Stimulated activated memory B cell treated with anti-CD40 and anti-IgM and Interleukin-4, amounts not matched to agents 10 μg/mL and 1 μg/mL and 100 μg/mL, for 72 hours (primary cell): ENCODE results near the gene AGAP5.
A peak's percentile ranks its signal among the peaks of the same experiment; 100 is the strongest.
"Not testable (repeated sequence)": the region's sequence is repeated elsewhere in the genome, so short reads cannot be mapped to it uniquely, and the experiment has no call there.

Source experiments
- ATAC-seq: fragments of 150-1000 bp; cut with Tn5 transposase; 2 replicates; pipeline ENCODE4 v1.10.0; 2021
- H3K27ac Mint-ChIP-seq: one replicate; pipeline ENCODE4 v1.8.0; 2022; ENCODE audit warnings: mild to moderate bottlenecking, mixed read lengths
- H3K27me3 Mint-ChIP-seq: one replicate; pipeline ENCODE4 v1.8.0; 2022; ENCODE audit warnings: mixed read lengths
- H3K36me3 Mint-ChIP-seq: one replicate; pipeline ENCODE4 v1.8.0; 2022; ENCODE audit warnings: mixed read lengths
- H3K4me1 Mint-ChIP-seq: one replicate; pipeline ENCODE4 v1.8.0; 2022; ENCODE audit warnings: mixed read lengths
- H3K4me3 Mint-ChIP-seq: one replicate; pipeline ENCODE4 v1.8.0; 2022; ENCODE audit warnings: mild to moderate bottlenecking, moderate library complexity, mixed read lengths
- H3K9me3 Mint-ChIP-seq: one replicate; pipeline ENCODE4 v1.8.0; 2022; ENCODE audit warnings: mixed read lengths

Gene AGAP5

GRCh38 chr10:73690755-73691154, 7.2 kb downstream of the AGAP5 start:
- not testable (repeated sequence) for ATAC-seq, H3K27me3 Mint-ChIP-seq, H3K4me3 Mint-ChIP-seq, H3K9me3 Mint-ChIP-seq, H3K4me1 Mint-ChIP-seq, H3K27ac Mint-ChIP-seq
- peaks cover 18% of the 10 kb centered on the region for H3K36me3 Mint-ChIP-seq

DNA sequence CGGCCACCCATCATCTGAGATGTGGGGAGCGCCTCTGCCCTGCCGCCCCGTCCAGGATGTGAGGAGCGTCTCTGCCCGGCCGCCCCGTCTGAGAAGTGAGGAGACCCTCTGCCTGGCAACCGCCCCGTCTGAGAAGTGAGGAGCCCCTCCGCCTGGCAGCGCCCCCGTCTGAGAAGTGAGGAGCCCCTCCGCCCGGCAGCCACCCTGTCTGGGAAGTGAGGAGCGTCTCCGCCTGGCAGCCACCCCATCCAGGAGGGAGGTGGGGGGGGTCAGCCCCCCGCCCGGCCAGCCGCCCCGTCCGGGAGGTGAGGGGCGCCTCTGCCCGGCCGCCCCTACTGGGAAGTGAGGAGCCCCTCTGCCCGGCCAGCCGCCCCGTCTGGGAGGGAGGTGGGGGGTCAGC, 8.3 kb downstream of the AGAP5 start:
- not testable (repeated sequence) for H3K9me3 Mint-ChIP-seq, H3K4me1 Mint-ChIP-seq, ATAC-seq, H3K27me3 Mint-ChIP-seq, H3K4me3 Mint-ChIP-seq, H3K27ac Mint-ChIP-seq
- H3K36me3 Mint-ChIP-seq, result peaks cover 20% of the 10 kb centered on the region

DNA sequence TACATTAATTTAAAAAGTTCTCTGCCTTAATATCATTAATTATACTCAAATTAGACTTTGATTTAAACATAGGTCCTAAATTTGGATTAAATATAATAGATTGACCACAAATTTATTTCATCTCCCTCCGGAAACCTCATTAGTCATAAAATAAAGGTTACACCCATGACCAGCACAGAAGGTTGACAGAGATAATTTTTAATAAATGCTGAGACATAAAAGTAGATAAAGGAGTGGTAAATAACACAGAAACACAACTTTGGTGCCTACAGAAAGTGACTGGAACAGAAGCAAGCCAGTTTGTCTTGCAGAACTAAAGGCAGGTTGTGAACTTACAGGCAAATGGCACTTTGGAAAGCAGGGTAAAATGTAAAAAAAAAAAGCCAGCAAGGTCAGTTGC, 10.3 kb downstream of the AGAP5 start:
- H3K27me3 Mint-ChIP-seq, H3K4me3 Mint-ChIP-seq, H3K9me3 Mint-ChIP-seq: not testable (repeated sequence)

GRCh38 chr10:73674546-73674945, 23.4 kb downstream of the AGAP5 start:
- not testable (repeated sequence) for H3K27ac Mint-ChIP-seq, H3K36me3 Mint-ChIP-seq, H3K4me1 Mint-ChIP-seq, H3K4me3 Mint-ChIP-seq, H3K9me3 Mint-ChIP-seq, ATAC-seq, H3K27me3 Mint-ChIP-seq

More for the DNA sequence above, 10.3 kb downstream of the AGAP5 start:
- ATAC-seq, H3K27ac Mint-ChIP-seq, H3K4me1 Mint-ChIP-seq: not testable (repeated sequence)
- H3K36me3 Mint-ChIP-seq, result peaks cover 20% of the 10 kb centered on the region

GRCh38 chr10:73668378-73668777, 29.5 kb downstream of the AGAP5 start:
- H3K27ac Mint-ChIP-seq, H3K9me3 Mint-ChIP-seq, H3K4me1 Mint-ChIP-seq, H3K27me3 Mint-ChIP-seq, H3K36me3 Mint-ChIP-seq, ATAC-seq, H3K4me3 Mint-ChIP-seq: not testable (repeated sequence)

DNA sequence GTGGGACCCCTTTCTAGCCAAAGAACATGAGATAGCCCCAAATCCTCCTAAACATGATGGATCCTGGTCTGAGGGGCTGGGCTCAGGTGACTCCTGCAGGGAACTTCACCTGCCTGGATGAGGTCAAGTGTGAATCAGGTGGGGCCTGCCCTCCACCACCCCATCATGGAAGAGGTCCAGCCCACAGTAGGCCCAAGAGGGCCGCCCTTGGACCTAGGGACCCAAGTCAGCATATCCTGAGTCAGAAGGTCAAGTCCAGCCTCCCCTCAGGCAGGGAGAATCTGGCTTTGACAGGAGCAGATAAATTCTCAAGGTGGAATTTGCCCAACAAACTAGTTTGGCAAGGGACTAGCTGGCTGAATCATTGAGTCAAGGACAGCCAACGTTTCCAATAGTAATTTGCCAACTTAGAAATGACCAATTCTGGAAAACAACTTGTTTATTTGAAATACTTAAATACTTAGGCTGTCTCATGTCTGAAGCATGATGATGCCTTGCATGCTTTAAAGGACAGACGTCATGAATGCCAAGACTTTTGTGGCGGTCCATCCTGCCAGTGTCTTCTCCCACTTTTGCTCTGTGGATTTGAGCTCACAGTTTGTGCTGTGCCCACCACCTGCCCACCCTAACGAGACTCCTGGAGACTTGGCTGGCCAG, 31.6 kb downstream of the AGAP5 start:
- not testable (repeated sequence) for H3K27ac Mint-ChIP-seq, ATAC-seq, H3K4me3 Mint-ChIP-seq, H3K27me3 Mint-ChIP-seq, H3K9me3 Mint-ChIP-seq, H3K36me3 Mint-ChIP-seq, H3K4me1 Mint-ChIP-seq

DNA sequence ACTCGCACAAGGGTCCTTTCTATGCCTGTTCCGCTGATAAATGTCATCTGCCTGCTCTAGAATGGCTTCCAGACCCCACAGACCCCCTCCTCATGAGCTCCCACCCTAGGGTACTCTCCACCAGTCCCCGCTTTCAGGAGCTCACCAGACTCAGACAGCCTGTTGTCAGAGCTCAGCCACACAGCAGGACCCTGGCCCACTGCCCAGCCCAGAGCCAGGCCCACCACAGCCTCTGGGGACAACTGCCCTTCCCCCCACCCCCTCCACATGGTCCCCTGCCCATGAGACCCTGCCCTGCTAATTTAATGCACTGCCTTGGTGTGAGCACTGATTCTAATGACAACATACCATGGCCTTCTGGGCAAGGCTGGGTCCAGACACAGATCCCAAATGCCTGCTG, 32.3 kb downstream of the AGAP5 start:
- not testable (repeated sequence) for H3K4me3 Mint-ChIP-seq, H3K27me3 Mint-ChIP-seq, H3K27ac Mint-ChIP-seq, H3K4me1 Mint-ChIP-seq, H3K36me3 Mint-ChIP-seq, H3K9me3 Mint-ChIP-seq, ATAC-seq

DNA sequence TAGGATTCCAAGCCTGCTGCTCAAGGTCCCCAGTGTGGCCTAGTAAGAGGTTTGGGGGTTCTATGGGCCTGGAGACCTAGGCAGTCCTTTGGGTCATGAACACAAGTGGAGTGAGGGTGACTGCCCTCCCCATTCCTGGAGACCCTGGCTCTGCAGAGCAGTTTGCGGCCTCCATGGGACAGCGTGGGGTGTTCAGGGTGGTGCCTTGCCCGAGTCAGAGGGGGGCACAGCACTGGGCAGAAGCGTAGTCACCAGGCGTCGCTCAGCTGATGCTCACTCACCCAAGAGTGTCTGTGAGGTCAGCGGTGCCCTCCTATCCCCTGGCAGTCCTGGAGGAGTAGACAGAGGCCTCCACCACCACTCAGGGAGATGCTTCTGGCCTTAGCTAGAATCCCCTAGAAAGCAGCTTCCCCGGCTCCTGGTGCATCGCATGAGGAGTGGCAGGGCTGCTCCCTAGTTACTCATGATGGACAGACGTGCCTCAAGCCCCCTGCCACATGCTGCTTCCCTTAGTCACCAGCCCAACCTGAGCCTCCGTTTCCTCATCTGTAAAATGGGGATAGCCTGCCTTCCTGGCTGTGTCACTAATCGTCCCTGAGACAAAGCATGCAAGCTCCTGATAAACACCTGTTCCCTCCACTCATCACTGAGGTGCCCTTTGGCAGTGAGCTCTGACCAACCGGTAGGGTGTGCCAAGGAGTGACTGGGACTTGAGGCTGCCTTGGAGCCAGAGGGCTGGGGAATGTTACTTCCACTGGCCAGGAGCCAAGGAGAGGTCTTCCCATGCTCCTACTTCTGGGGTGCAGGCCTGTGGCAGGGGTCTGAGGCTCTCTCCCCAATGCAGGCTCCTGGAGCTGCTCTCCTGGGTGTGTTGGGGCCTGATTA, 33.5 kb downstream of the AGAP5 start:
- H3K27me3 Mint-ChIP-seq, H3K4me1 Mint-ChIP-seq, H3K4me3 Mint-ChIP-seq, H3K9me3 Mint-ChIP-seq, H3K27ac Mint-ChIP-seq, H3K36me3 Mint-ChIP-seq, ATAC-seq: not testable (repeated sequence)

DNA sequence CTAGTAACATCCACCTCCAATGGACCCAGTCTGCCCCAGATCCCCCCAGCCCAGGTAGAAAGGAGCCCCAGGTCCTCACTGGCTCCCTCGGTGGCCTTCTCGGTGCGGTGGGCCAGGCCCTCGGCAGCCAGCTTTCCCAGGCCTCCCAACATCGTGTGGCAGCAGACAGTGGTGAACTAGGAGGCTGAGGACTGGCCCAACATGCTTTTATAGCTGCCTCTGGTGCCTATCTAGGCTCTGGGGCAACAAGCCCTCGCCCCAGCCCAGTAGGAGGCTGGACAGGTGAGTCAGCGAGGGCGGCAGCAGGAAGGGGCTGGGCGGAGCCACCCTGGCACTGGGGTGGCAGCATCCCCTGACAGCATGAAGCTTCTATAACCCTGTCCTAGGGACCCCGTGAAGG, 34.3 kb downstream of the AGAP5 start:
- H3K4me1 Mint-ChIP-seq, H3K27me3 Mint-ChIP-seq, H3K9me3 Mint-ChIP-seq, H3K36me3 Mint-ChIP-seq, H3K27ac Mint-ChIP-seq, ATAC-seq, H3K4me3 Mint-ChIP-seq: not testable (repeated sequence)

- H3K27ac Mint-ChIP-seq, H3K36me3 Mint-ChIP-seq, H3K4me3 Mint-ChIP-seq, H3K9me3 Mint-ChIP-seq, H3K4me1 Mint-ChIP-seq, H3K27me3 Mint-ChIP-seq, ATAC-seq: not testable (repeated sequence)
Observed at GRCh38 chr10:73662705-73663104, 35.2 kb downstream of the AGAP5 start.

GRCh38 chr10:73655990-73656298, 42.0 kb downstream of the AGAP5 start, which contains the start of gene SYNPO2L:
SYNPO2L (minus strand) TSS chr10:73656029; CDS start chr10:73655922, 107 bp downstream.
- no peak for ATAC-seq
- peaks cover 15% of the 10 kb centered on the region for H3K4me1 Mint-ChIP-seq
- H3K36me3 Mint-ChIP-seq, result no peaks in the 10 kb centered on the region
- H3K9me3 Mint-ChIP-seq, result no peaks in the 10 kb centered on the region
- H3K27me3 Mint-ChIP-seq, result peaks cover 16% of the 10 kb centered on the region
- no peak within 1 kb of the TSS for H3K27ac Mint-ChIP-seq
- no peak within 1 kb of the TSS for H3K4me3 Mint-ChIP-seq

DNA sequence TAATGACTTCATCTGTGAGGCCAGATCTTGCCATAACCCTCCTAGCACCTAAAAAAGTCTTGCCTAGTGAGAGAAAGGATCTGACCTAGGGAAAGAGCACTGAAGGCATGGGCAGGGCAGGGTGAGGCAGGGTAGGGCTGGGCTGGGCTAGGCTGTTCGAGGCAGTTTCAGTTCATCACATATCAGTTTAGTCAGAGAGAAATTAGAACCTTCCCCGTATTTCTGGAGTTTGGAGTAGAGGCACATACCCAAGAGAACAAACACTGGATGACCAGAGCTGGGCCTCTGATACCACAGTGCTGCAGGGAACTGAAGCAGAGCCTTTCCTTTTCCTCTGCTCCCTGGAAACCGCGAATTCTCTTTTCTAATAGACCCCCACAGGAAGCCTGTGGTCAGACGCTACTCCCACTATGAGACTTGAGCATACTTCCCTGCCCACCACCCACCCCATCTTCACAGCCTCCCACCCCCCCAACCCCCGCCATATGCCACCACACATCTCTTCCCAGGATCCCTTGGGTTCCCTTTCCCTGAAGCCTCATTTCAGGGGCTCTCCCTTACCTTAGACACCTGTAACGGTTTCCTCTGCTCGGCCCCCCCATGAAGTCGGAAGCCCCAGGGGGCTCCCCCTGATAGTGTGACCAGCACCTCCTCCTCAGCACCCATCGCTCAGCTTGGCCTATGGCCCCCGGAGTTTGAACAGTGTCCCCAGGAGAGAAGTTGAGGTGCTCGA, 42.5 kb downstream of the AGAP5 start:
- H3K36me3 Mint-ChIP-seq, result no peaks in the 10 kb centered on the region

GRCh38 chr10:73653701-73654100, 44.2 kb downstream of the AGAP5 start:
- Mint-ChIP-seq H3K4me3 (no peak overlapping the region), H3K9me3 (no peaks in the 10 kb centered on the region), H3K4me1 (peaks cover 23% of the 10 kb centered on the region), H3K36me3 (no peaks in the 10 kb centered on the region), H3K27me3 (peaks cover 16% of the 10 kb centered on the region), H3K27ac (no peak overlapping the region)
- no peak for ATAC-seq

More for the DNA sequence above, 42.5 kb downstream of the AGAP5 start:
- Mint-ChIP-seq H3K9me3 (no peaks in the 10 kb centered on the region), H3K4me3 (no peak overlapping the region), H3K27ac (no peak overlapping the region), H3K27me3 (peaks cover 16% of the 10 kb centered on the region), H3K4me1 (peaks cover 21% of the 10 kb centered on the region)
- no peak for ATAC-seq

GRCh38 chr10:73653195-73653594, 44.7 kb downstream of the AGAP5 start:
- no peaks in the 10 kb centered on the region for H3K36me3 Mint-ChIP-seq
- H3K4me1 Mint-ChIP-seq, result peaks cover 23% of the 10 kb centered on the region
- H3K27ac Mint-ChIP-seq, result no peak overlapping the region
- H3K27me3 Mint-ChIP-seq, result peaks cover 16% of the 10 kb centered on the region
- no peak for ATAC-seq
- H3K9me3 Mint-ChIP-seq, result no peaks in the 10 kb centered on the region
- no peak overlapping the region for H3K4me3 Mint-ChIP-seq

DNA sequence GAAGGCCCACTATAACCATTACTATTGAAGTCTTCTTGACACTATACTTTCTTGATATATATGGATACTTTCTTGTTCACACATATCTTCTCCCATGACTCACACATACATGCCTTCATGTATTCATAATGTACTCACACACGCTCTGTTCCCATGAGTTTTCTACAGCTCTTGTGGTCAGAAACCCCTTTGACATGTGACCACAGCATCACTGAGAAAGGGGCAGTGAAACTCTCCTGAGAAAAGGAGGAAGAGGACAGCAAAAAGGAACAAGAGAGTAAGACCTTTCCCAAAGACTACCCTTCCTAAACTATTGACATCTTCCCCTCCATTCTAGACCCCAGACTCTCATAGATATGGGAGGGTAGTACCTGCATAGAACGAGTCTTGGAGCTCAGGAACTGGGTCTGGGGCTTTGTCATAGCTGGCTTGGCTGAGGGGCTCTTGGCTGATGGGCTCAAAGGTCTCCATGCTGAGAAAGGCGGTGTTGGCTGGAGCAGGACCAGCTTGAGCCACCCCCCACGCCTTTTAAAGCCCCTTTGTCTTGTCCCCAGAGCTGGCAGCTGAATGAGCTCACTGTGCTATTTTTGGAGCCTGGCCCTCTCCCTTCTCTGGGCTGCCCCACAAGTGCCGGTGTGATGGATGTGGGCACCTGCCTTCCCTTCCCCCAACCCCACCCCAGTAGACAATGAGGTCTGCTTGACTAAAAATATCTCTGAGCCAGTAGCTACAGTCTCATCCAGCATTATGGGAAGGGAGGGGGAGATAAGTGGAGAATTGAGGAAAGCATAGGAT, 47.2 kb downstream of the AGAP5 start:
- no peaks in the 10 kb centered on the region for H3K36me3 Mint-ChIP-seq
- peak overlapping the region; percentile 36 for H3K27ac Mint-ChIP-seq
- peaks cover 32% of the 10 kb centered on the region for H3K27me3 Mint-ChIP-seq
- peaks cover 34% of the 10 kb centered on the region for H3K4me1 Mint-ChIP-seq
- H3K4me3 Mint-ChIP-seq, result no peak overlapping the region
- ATAC-seq, result peak; percentile 65
- no peaks in the 10 kb centered on the region for H3K9me3 Mint-ChIP-seq
